HepG2 (cell line): ENCODE results near the gene HES1. TPM values are rescaled to one million over a fixed set of nuclear protein-coding genes. Genes with fewer than 3 reads are reported as not detected.

Experiments
- ASH2L ChIP-seq: fragments of 300-600, 200-600 bp; sonication (generic); IDR thresholded peaks from 2 replicates; pipeline ENCODE4 v1.7.0; 2017; ENCODE audit warnings: low read depth, mild to moderate bottlenecking, moderate library complexity, mixed read lengths, low read length; ENCODE audit not compliant: insufficient read length
- CENPBD1 ChIP-seq: sonication (generic); formaldehyde crosslinking; IDR thresholded peaks from 2 replicates; pipeline ENCODE4 v1.8.0; 2022; ENCODE audit warnings: missing genetic modification reagents, low read depth, mild to moderate bottlenecking, borderline replicate concordance
- DMAP1 ChIP-seq: IDR thresholded peaks from 2 replicates; pipeline ENCODE4 v1.6.1; 2016
- FOXA3 ChIP-seq: IDR thresholded peaks from 2 replicates; pipeline ENCODE4 v1.6.1; 2016; ENCODE audit warnings: missing genetic modification reagents, missing compliant biosample characterization
- ISX ChIP-seq: sonication (generic); formaldehyde crosslinking; conservative IDR thresholded peaks from 2 replicates; pipeline ENCODE4 v1.5.0; 2020; ENCODE audit warnings: missing genetic modification reagents
- JARID2 ChIP-seq: sonication (generic); formaldehyde crosslinking; IDR thresholded peaks from 2 replicates; pipeline ENCODE4 v1.8.1; 2023; ENCODE audit warnings: missing genetic modification reagents, inconsistent platforms; ENCODE audit not compliant: insufficient replicate concordance
- PAX8 ChIP-seq: sonication (generic); formaldehyde crosslinking; IDR thresholded peaks from 2 replicates; pipeline ENCODE4 v1.8.0; 2022; ENCODE audit warnings: mild to moderate bottlenecking, missing genetic modification reagents, borderline replicate concordance
- POGZ ChIP-seq: sonication (generic); formaldehyde crosslinking; IDR thresholded peaks from 2 replicates; pipeline ENCODE4 v1.4.0; 2020; ENCODE audit warnings: mild to moderate bottlenecking, missing genetic modification reagents
- SMAD1 ChIP-seq: sonication (generic); formaldehyde crosslinking; IDR thresholded peaks from 2 replicates; pipeline ENCODE4 v1.4.0; 2020; ENCODE audit warnings: missing genetic modification reagents, low read depth, mild to moderate bottlenecking, borderline replicate concordance
- SRSF9 ChIP-seq: fragments of 200-400 bp; formaldehyde crosslinking; IDR thresholded peaks from 2 replicates; pipeline ENCODE4 v1.6.1; 2018; ENCODE audit warnings: borderline replicate concordance, mild to moderate bottlenecking, low read depth, low read length; ENCODE audit not compliant: insufficient read depth, poor library complexity, severe bottlenecking
- SRY ChIP-seq: sonication (generic); formaldehyde crosslinking; IDR thresholded peaks from 2 replicates; pipeline ENCODE4 v1.8.0; 2022; ENCODE audit warnings: mild to moderate bottlenecking, missing genetic modification reagents
- TEAD3 ChIP-seq: optimal IDR thresholded peaks from 2 replicates; pipeline ENCODE3; 2016; ENCODE audit warnings: borderline replicate concordance
- YY1 ChIP-seq: IDR thresholded peaks from 2 replicates; pipeline ENCODE4 v1.6.1; 2011; ENCODE audit warnings: low read length, low read depth, moderate library complexity, mild to moderate bottlenecking; ENCODE audit not compliant: insufficient read depth, insufficient replicate concordance
- ZNF317 ChIP-seq: sonication (generic); formaldehyde crosslinking; IDR thresholded peaks from 2 replicates; pipeline ENCODE4 v1.5.0; 2020; ENCODE audit warnings: mild to moderate bottlenecking, missing genetic modification reagents
- ZNF431 ChIP-seq: sonication (generic); formaldehyde crosslinking; IDR thresholded peaks from 2 replicates; pipeline ENCODE4 v1.9.0; 2022; ENCODE audit warnings: missing genetic modification reagents, low read depth, mild to moderate bottlenecking, borderline replicate concordance
- ZNF513 ChIP-seq: sonication (generic); formaldehyde crosslinking; conservative IDR thresholded peaks from 2 replicates; pipeline ENCODE4 v1.5.0; 2020; ENCODE audit warnings: missing genetic modification reagents
- ZSCAN31 ChIP-seq: sonication (generic); formaldehyde crosslinking; IDR thresholded peaks from 2 replicates; pipeline ENCODE4 v1.5.0; 2020; ENCODE audit warnings: low read depth, mild to moderate bottlenecking, missing genetic modification reagents
- polyA plus RNA-seq, 8 experiments: library from polyadenylated mRNA; depleted of rRNA in 3 of 8; stranded (reverse) in 7 of 8; unstranded in 1 of 8; fragments of >200 nt; fragmentation: Illumina TruSeq in 4 of 8; extraction: Trizol in 4 of 8; gene quantifications; 2 replicates each; pipeline versions ENCODE4 v1.2.1 to v1.2.3, GENCODE V29; 2011 to 2016; ENCODE audit warnings: low read depth in 4 of 8, missing spikeins in 1 of 8, mixed read lengths in 1 of 8; ENCODE audit not compliant: insufficient read depth in 1 of 8
- total RNA-seq, 5 experiments: library from RNA; depleted of rRNA; stranded (reverse); fragments of >200 nt; fragmentation: Illumina TruSeq; extraction: Trizol; gene quantifications; 2 replicates each; pipeline ENCODE4 v1.2.3, GENCODE V29; 2016; ENCODE audit warnings: low read depth in 1 of 5
- TF ChIP-seq, protein P1 (sequence below): fragments of 450-650 bp; IDR thresholded peaks from 2 replicates; pipeline ENCODE4 v1.6.1; 2017; ENCODE audit warnings: mild to moderate bottlenecking
- TF ChIP-seq, protein P2 (sequence below), 2 experiments: sonication (generic) in 1 of 2; formaldehyde crosslinking in 1 of 2; IDR thresholded peaks; 2 replicates each; pipeline versions ENCODE4 v1.4.0 to v1.6.1; 2016 to 2020; ENCODE audit warnings: borderline replicate concordance in 1 of 2, low read depth in 1 of 2, mild to moderate bottlenecking in 1 of 2, missing genetic modification reagents in 1 of 2

The HES1 gene
- total and polyA plus RNA-seq, 2 of the 13 experiments (the other 11 are each of a cell fraction or from before 2014, with no cell fraction given), result 15.4 to 19.8 TPM

DNA sequence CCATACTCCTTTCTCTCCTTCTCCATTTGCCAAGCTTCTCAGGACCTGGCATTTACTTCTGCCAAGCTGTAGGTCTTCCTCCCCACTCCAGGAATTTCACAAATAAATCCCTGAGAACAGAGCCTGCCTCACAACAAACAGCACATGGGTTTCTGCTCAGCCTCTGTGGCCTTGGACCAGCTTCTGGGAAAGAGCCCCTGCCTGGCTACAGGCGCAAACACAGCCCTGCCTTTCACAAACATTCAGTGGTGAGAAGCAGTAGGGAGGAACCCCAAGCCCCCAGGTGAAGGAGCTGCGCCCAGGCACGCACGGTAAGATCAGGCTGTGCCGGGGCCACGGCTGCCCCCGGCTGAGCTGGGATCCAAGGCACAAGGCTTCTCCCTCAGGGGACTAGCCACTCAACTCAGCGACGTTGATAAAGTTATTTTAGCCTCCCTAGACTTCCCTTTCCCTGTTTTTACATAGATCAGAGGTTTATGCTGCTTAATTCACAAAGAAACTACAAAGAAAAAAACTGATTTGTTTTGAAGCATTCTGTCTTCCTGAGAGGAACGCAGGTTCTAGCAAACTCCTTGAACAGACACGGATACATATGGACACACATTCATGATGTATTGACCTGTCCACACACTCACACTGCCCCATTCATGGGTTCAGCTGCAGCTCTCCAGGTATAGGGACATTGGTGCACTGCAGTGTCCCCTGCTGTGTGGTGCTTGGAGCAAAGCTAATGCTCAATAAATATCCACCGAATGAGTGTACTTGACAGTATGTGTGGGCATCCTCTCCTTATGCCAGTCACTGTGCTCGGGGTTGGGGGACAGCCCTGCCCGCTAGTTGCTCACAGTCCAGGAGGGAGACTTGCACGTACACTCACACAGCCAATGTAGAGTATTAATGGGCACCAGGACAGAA, 25.4 kb downstream of the HES1 start (continued):
- TF ChIP-seq SRSF9 (no peak), TEAD3 (CRISPR knock-in tag) (no peak), SMAD1 (no peak), ZNF317 (CRISPR knock-in tag) (no peak), ZNF431 (CRISPR knock-in tag) (no peak), ZNF513 (CRISPR knock-in tag) (no peak), CENPBD1 (CRISPR knock-in tag) (no peak), YY1 (no peak), ISX (no peak), ZSCAN31 (CRISPR knock-in tag) (0 out of 2 replicates have a peak, but pooled peaks have one; percentile 21), SRY (CRISPR knock-in tag) (no peak), POGZ (CRISPR knock-in tag) (no peak), ASH2L (no peak), JARID2 (CRISPR knock-in tag) (no peak), FOXA3 (peak; percentile 44; the same call in 1 of the 2 replicates), DMAP1 (CRISPR knock-in tag) (no peak), PAX8 (CRISPR knock-in tag) (no peak)
- TF ChIP-seq, protein P1, sequence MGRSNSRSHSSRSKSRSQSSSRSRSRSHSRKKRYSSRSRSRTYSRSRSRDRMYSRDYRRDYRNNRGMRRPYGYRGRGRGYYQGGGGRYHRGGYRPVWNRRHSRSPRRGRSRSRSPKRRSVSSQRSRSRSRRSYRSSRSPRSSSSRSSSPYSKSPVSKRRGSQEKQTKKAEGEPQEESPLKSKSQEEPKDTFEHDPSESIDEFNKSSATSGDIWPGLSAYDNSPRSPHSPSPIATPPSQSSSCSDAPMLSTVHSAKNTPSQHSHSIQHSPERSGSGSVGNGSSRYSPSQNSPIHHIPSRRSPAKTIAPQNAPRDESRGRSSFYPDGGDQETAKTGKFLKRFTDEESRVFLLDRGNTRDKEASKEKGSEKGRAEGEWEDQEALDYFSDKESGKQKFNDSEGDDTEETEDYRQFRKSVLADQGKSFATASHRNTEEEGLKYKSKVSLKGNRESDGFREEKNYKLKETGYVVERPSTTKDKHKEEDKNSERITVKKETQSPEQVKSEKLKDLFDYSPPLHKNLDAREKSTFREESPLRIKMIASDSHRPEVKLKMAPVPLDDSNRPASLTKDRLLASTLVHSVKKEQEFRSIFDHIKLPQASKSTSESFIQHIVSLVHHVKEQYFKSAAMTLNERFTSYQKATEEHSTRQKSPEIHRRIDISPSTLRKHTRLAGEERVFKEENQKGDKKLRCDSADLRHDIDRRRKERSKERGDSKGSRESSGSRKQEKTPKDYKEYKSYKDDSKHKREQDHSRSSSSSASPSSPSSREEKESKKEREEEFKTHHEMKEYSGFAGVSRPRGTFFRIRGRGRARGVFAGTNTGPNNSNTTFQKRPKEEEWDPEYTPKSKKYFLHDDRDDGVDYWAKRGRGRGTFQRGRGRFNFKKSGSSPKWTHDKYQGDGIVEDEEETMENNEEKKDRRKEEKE, result no peak
- TF ChIP-seq, protein P2, sequence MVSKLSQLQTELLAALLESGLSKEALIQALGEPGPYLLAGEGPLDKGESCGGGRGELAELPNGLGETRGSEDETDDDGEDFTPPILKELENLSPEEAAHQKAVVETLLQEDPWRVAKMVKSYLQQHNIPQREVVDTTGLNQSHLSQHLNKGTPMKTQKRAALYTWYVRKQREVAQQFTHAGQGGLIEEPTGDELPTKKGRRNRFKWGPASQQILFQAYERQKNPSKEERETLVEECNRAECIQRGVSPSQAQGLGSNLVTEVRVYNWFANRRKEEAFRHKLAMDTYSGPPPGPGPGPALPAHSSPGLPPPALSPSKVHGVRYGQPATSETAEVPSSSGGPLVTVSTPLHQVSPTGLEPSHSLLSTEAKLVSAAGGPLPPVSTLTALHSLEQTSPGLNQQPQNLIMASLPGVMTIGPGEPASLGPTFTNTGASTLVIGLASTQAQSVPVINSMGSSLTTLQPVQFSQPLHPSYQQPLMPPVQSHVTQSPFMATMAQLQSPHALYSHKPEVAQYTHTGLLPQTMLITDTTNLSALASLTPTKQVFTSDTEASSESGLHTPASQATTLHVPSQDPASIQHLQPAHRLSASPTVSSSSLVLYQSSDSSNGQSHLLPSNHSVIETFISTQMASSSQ (IDR thresholded peaks at IDR 0.05; ENCODE audit: low read depth), result no peak
- TF ChIP-seq, protein P2 (CRISPR knock-in tag; IDR thresholded peaks at IDR 0.05; ENCODE audit: borderline replicate concordance), result peak; percentile 43; the same call in 1 of the 2 replicates
